Right forelimb (tissue), 1 donor: Measurements from ENCODE around the gene KCNN3.

Experiments
- DNase-seq: peaks from one replicate; pipeline ENCODE4 v3.0.0-alpha.2; 2018

The KCNN3 gene

DNA sequence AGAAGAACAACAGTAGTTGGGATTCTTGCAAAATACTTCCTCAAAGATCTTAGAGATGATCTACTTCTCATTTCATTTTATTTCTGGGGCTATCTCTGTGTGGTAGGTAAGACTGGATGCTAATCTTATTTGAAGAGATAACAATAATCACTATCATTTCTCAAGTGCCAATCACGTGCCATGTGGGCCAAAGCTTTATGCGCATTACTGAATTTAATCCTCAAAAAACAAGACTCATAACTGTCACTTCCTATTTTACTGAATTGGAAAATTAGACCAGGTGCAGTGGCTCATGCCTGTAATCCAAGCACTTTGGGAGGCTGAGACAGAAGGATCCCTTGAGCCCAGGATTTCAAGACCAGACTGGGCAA lies 121.7 kb downstream of the KCNN3 start:
- no peak for DNase-seq

DNA sequence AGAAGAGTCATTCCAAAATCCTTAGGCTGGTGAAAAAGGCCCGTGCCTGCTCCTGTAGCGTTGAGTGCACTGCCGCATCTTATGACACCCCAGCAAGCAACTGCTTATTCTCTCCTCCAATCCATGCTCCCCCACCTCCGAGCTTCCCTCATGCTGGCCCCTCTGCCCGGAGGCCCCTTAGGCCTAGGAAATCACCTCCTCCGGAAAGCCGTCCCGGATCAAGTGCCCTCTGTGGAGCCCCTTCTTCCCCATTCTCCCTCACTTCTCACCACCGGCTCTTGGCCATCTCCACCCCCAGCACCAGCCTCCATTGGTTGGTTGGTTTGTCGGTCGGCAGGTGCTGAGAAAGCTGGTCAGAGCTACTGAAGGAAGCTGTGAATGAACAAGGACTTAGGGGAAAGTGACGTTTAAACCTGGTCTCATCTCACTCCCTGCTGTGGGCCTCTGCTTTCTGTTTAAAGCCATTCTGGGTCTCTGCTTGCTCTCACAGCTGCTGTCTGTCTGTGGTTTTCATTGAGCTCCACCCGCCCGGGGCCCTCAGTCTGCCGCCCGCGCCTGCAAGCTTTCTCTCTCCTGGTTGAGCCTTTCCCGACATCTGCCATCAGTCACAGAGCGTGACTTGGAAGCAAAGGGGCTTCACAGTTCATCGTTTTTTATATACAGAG lies 122.2 kb downstream of the KCNN3 start:
- DNase-seq = peak; percentile 77

DNA sequence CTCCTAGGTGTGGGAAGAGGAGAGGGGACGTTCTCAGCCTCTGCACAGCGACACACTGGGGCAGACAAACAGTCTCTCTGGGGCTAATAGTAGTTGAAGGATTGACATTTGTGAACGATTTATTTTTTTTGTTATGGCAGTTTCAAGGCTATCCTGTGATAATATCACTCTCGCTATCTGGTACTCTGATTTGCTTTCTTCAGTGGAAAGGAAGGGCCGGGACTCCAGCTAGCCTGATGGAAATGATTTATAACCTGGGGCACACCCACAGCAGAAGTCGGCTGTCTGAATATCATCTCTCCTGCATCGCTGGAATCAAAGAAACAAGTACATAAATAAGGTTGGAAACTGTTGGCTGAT lies 122.7 kb downstream of the KCNN3 start:
- no peak for DNase-seq

DNA sequence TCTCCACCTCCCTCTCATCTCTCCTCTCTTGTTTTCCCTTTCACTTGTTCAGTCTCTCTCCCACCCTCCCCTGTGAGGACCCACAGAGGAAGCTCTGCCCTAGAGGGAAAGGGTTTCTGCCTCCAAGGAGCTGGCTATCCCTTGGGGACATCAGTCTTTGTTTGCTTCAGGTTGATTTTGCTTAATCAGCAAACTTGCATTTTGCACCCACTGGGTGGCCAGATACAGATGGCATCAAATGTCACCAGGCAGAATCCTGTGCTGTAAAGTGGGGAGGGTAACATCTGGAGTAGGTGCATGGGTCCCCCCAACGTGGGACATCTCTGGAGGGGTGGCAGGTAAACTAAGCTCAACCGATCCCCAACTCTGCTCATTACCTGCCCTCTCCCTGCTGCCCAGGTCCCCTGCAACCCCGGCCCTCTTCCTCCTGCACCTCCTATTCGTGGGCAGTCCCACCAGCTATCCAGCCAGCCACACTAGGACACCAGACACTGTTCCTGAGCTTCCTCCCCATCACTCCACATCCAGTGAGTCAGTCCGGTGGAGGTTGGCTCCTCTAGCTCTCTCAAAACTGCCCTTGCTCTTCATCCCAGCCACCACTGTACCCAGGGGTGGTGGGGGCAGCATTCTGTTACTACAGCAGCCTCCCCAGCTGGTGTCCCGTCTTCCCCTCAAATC lies 123.3 kb downstream of the KCNN3 start:
- DNase-seq = no peak

DNA sequence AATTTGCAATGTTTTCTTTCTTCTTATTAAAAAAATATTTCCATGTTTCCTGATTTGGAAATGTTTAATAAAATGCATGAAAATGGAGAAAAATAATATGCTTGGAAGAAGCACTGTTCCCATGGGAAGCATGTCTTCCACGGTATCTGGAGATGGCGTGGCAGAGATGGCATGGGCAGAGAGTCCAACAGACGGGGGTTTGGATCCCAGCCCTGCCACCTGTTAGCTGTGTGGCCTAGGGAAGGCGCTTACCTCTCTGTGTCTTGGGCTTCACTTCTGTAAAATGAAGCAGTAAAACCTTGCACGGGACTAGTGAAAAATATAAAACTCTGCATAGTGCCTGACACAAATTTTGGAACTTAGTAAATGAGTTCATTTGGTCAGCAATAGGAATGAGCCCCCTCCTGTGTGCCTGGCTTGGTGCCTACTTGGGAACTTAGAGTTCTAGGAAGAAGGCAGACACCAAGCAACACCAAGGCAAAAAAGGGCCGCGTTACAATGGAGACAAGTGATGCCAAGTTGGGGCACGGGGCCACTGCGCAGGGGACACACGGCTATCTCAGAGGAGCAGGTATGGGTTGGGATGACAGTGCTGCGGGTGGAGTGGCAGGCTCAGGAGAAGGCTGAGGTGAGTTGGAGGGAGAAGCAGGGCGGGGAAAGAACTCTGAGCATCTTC lies 124.2 kb downstream of the KCNN3 start:
- no peak for DNase-seq

DNA sequence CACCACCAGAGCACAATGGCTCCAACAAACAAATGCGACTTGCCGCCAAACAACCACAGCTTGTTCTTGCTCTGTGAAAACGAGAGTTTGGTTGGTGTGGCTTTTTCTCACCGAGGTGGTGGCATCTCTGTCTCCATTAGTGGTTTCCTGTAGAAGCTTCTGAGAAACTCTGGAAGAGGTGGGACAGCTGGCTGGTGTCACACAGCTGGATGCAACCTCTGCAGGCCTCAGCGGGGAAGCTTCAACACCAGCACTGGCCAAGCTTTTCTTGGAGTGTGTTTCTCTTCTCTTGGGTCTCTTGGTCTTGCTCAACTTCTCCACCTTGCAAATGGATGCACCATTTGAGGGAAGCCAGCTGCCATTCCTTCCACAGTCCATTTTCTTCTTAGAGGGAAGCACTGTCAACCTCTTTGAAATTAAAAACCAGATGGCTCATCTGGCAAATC lies 124.8 kb downstream of the KCNN3 start:
- DNase-seq = no peak

DNA sequence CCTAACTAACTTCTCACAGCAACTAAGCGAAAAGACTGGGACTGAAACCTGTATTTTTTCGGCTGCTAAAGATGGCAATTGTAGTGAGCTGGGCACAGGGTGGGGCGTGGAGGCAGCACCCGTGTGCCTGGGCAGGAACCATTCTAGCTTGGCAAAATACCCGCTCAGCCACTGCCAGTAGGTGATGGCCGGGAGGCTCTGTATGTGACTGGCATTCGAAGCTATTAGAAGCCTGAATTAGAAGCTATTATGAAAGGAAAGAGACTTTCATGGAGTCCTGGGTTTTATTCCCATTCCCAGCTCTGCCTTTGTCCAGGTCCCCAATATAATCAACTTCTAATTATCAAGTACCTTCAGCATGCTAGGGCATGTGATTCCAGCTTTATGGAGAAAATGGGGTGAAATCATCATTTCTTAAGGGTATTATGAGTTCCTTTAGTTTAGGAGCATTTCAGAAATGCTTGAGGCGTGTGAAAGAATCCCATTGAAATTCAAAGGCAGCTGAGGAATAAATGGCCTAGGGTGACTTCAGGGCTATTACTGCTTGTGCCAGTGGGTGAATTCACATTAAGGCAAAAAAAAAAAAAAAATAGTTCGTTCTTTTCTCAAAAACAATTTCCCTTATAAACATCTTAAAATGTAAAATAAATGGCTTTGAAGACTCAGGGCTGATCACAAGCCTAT lies 125.6 kb downstream of the KCNN3 start:
- DNase-seq = no peak

DNA sequence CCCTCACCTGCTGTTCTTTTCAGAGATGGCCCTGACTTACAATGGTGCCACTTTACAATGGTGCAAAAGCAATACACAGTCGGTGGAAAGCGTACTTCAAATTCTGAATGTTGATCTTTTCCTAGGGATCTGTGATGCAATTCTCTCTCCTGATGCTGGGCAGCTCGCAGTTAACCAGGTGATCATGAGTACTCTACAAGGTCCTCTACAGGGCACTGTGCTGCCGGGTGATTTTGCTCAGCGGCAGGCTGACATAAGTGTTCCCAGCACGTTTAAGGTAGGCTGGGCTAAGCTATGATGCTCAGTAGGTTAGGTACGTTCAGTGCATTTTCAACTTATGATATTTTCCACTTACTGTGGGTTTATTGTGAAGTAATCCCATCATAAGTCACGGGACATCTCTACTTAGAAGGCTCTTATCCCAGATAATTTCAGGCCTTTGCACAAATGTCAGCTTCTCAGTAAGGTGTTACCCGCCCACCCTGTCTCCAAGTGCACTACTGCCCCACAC lies 126.5 kb downstream of the KCNN3 start:
- no peak for DNase-seq

DNA sequence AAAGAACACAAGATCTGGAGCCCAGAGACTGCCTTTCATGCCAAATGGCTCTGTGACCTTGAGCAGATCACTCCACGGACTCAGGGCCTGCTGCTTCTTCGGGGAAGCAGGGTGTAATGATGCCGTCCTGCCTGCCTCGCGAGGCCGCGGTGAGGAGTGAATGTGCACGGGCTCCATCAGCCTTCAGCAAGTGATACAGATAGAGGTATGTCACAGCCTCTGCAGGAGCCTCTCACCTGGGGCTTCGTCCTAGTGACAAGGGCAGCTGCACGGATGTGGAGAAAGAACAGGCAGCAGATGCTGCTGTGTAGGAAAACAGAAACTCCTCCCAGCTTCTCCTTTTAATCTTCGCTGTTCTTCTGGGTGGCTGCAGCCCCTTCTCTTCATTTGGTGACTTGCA lies 127.5 kb downstream of the KCNN3 start:
- DNase-seq = no peak

DNA sequence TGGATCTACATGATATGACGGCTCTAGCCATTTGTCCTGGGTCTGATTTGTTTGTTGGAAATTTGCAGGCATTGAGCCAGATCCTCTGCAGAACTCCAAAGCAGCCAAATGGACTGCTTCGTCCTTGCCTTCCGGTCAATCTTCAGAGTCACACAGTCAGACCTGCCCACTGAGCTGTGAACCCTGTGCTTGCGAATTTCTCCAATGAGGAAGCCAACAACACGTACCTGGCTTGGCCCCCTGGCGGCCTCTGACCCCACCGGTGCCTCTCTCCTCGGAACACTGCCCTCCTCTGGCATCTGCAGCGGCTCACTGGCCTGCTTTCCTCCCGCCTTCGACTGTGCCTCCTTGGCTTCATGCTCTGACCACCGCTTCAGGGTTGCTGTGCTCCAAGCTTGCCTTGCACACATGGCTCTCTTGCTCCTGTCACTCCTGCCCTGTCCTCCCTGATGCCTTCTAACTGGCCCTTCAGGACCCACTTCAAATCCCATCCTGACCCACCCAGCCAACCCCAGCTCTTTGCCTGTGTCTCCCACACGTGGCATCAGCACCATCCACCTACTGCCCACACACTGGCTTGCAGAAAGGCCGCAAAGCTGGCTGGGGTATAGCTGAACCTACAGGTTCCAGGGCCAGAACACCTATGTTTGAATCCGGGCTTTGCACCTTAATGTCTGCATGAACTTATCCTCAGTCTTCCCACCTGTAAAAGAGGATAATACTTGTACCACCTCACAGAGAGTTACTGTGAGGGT lies 128.2 kb downstream of the KCNN3 start:
- DNase-seq = no peak

DNA sequence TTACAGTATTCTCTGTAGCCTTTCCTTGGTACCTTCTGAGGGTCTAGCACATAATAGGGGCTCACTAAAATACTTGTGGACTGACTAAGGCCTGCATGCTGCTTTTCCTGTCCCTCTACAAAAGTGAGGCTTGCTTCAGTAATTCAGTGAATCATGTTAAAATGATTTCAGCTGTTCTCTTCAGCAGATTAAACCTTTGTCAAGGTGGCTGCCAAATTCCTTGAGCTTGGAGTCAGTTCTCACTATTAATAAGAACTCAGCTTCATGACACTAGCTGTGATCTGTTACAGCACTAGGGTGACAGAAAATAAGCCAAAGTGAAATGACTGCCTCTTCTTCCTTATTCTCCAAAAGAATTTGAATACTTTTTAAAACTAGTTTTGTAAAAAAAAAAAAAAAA lies 128.8 kb downstream of the KCNN3 start:
- no peak for DNase-seq

DNA sequence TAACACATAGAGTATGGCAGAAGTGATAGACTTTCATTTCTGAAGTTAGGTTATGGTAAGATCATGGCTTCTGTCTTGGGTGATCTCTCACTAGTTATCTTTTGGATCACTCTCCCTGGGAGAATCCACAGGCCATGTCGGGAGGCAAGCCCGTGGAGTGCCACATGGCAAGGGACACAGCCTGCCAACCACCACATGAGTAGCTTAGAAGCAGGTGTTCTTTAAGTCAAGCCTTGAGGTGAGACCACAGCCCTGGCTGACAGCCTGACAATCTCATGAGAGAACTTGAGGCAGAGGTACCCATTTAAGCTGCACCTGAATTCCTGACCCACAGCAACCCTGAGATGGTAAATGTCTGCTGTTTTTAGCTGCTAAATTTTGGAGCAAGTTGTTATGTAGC lies 130.4 kb downstream of the KCNN3 start:
- no peak for DNase-seq

DNA sequence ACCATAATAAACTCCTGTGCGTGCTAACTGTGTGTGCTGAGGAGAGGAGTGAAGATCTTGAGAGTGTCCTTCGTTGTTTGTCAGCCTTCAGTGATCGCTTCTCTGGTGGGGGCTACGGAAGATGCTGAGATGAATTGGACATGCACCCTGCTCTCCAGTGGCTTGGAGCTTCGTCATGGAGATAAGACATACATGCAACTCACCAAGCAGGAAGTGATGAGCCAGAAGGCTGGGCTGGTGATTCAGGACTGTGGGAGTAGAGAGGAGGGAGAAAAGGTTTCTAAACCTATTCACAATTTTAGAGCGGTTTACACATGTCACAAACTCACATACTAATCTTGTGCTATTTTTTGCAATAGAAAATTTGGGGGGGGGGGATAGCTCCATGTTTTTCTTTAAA lies 133.2 kb downstream of the KCNN3 start:
- DNase-seq = no peak

DNA sequence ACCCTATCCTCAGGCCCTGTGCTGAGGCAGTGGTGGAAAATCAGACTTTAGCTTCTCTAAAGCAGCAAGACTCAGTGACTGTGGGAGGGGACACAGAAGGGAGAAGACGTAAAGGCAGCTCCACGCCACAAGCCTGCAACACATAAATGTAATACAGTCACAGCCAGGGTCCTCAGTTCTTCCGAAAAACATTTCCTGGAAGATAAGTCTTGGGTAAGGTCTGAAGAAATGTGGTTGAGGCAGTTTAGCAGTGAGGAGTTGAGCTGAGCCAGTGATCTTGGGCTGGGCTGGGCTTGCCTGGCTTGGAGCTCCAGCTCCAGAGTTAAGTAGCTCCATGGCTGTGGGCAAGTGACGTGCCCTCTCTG lies 134.3 kb downstream of the KCNN3 start:
- no peak for DNase-seq

DNA sequence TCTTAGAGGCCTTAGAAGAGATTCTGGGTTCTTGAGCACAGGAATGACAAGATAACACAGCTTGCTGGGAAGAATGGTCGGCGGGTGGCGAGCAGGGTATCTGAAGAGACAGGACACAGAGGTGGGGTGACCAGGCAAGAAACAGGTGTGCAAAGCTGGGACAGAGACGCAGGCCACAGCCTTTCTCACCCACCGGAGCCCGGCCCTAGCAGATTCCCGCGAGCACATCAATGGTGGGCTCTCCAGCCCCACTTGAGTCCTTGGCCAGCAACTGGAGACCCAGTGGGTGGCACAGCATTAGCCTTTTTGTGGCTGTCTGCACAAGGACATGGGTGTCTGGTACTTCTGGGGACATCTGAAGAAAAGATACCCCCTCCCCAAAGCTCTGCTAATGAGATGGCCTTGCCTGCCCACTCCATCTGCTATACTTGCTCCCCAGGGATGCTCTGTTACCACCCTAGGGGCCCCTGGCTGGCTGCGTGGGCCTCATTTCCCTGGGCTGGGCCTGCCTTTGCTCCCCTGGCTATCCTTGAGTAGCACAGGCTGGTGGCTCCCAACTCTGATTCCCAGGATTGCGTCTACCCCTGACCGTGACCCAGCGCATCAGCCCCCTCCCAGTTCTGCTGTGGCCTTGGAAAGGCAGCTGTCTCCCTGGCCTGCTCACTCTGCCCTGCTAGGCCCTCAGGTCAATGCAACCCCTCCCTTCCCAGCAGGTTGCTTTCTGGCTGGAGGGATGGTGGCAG lies 134.8 kb downstream of the KCNN3 start:
- no peak for DNase-seq

DNA sequence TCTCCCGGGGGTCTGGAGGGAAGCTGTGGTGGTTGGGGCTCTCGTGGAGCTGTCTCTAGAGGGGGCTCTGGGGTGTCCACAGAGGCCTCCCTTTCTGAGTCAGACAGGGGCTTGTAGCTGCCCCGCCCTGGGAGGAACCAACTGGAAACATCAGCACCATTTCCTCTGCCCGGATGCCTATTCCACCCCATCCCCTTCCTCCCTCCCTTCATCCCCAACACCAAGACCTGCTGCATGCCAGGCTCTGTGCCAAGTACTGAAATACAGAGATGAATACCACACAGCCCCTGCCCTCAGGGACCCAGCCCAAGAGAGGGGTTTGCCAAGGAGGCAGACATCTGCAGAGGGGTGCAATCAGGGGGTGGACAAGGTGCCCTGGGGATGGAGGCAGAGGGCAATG lies 136.5 kb downstream of the KCNN3 start:
- no peak for DNase-seq

DNA sequence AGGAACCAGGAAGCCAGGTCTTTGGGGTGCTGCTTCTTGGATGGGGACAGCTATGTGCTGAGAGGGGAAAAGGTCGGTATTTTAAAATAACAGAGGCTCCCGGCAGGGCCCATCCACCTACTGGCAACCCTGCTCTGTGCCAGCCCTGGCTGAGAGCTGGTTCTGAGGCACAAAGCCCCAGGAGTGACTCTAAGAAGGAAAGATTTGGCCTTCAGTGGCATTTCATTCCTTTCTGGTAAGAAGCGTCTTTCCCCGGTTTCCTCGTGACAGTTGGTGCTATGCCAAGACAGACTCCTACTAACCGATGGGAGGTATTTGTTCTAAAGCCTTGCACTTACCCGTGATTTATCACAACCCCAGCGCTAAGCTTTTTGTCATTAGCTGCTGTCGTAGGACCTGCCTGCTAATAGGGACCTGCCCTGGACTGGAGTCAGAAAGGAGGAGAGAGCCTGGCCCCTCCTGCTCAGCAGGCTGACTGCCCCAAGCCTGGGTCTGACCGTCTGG lies 139.0 kb downstream of the KCNN3 start:
- no peak for DNase-seq

DNA sequence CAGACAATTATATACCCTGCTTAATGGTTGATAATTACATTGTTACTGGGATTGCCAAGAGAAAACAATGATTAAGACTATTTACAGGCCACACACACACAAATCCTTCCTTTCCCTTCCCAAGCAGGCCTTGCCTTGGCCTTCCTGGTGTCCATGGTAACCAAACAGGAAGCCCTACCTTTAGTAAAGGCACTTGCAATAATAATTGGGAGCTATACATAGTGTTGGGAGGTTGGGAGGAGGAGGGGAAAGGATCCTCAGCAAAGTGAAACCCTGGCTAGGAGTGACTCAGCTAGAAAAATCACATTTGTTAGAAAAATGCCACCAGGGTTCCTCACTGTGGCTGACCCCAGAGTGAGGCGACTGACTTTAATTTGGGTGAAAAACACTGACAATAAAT lies 139.8 kb downstream of the KCNN3 start:
- DNase-seq = no peak

DNA sequence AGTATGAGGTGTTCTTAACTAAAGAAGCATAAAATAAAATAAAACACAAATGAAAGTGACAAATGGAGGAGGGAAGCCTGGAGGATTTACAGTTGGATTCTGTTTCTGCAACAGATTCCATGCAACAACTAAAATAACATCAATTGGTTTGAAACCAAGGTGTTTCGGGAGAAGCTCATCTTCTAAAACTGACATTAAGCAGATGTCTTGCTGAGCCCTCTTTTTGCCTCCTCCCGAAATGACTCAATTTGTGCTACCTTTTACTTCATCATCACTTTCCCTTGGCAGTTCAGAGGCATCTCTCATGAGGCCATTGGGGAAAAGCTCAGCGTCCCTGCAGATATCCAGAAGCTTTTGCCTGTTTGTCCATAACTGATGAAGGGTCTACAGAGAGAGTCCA lies 140.5 kb downstream of the KCNN3 start:
- no peak for DNase-seq

DNA sequence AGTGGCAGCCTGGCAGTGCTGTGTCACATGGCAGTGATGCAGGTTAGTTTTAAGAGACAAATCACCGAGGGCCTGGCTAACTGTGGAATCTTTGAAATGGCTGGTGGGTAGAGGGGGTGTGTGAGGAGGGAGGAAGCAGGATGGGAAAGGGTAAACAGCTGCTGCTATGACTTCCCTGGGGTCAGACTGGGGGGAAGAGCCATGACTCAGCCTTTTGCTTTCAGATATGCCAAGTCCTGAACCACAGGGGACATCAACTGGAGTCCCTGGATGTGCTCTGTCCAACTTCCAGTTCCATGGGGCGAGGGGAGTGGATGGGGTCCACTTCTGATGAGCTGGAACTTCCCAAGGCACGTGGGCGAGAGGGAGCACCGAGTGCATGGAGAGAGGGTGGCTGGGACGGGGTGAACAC lies 141.0 kb downstream of the KCNN3 start:
- no peak for DNase-seq

DNA sequence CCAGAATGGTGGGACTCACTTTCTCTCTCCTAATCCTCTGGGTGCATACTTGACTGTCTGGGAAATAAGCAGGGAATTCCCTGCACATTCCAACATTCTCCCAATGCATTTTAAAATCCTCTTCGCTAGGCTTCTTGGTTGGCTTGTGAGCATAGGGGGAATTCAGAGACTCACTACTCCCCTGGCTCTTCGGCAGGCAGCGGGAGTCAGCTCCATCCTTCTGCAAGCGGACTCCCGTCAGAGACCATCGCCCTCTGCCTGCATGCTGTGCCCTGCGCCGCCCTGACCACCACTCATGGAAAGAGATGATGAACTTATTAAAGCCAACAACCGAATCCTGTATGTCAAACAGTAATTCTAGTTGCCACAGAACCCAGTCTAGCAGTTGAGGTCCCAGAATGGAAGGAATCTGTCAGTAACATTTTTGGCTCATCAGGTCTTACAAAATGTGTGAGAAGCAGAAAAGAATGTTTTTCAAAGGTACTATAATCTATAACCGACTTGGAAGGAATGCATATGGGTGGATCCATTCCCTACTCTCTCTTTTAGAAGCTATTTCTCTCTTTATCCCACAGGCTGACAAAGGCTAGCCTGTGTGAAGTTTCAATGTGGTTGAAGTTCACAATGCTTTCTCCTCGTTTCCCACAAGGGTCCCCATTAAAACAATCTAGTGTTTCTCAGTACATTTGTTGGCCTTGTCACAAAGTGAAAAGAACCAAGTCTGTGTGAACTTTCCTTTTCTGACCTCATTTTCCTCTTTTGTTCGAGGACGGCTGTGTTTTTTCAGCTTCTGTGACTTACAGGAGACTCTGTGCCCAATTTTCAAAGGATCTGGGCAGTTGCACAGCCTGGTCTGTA lies 143.0 kb downstream of the KCNN3 start:
- DNase-seq = no peak
